T-cell (primary cell): Measurements from ENCODE around the gene HHAT. TPM values are rescaled to one million over a fixed set of nuclear protein-coding genes. Genes with fewer than 3 reads are reported as not detected.
A peak's percentile ranks its signal among the peaks of the same experiment; 100 is the strongest.

ENCODE experiments used
- ATAC-seq, 4 experiments: fragments of 200-7000 bp in 3 of 4; fragments of 150-1000 bp in 1 of 4; cut with Tn5 transposase; replicated peaks in 1 of 4; 1 replicate in 3 of 4; 2 replicates in 1 of 4; pipeline ENCODE4 v1.10.0; 2021; ENCODE audit warnings: moderate library complexity in 3 of 4, mild to moderate bottlenecking in 2 of 4, moderate number of reproducible peaks in 1 of 4
- CTCF ChIA-PET, 2 donors: fragments of 300-600 bp; sonication (Branson Sonifier 250); formaldehyde crosslinking; loops; one replicate each; lab custom pipeline; 2022; ENCODE audit warnings: antibody characterized with exemption in 2 of 2; lab: Charles Lee
- POLR2A ChIA-PET, 2 donors: fragments of 300-600 bp; sonication (Branson Sonifier 250); formaldehyde crosslinking; loops; one replicate each; lab custom pipeline; 2022; ENCODE audit warnings: antibody characterized with exemption in 2 of 2; lab: Charles Lee
- DNase-seq, 35 experiments: peaks; one replicate each; pipeline versions ENCODE4 v3.0.0 to v3.0.0-alpha.2; 2013 to 2023
- H3K27ac ChIP-seq: one replicate; pipeline ENCODE4 v1.5.1; 2013; ENCODE audit warnings: low read length
- H3K27me3 ChIP-seq, 2 experiments: replicated peaks in 1 of 2; 1 replicate in 1 of 2; 2 replicates in 1 of 2; pipeline versions ENCODE4 v1.6.1 to v1.7.0; 2013; ENCODE audit warnings: low read length in 1 of 2, mixed read lengths in 1 of 2; ENCODE audit not compliant: control insufficient read depth in 2 of 2, insufficient read depth in 2 of 2; ENCODE audit errors: extremely low read depth in 1 of 2
- H3K36me3 ChIP-seq, 2 donors: 1 replicate in 1 of 2; 2 replicates in 1 of 2; pipeline versions ENCODE4 v1.6.1 to v1.7.0; 2013; ENCODE audit warnings: low read length in 1 of 2; ENCODE audit not compliant: control insufficient read depth in 2 of 2, insufficient read depth in 1 of 2; ENCODE audit errors: extremely low read depth in 1 of 2
- H3K4me1 ChIP-seq, 2 experiments: 1 replicate in 1 of 2; 2 replicates in 1 of 2; pipeline versions ENCODE4 v1.6.1 to v1.7.0; 2013; ENCODE audit warnings: low read length in 2 of 2, mixed read lengths in 1 of 2; ENCODE audit not compliant: insufficient read depth in 2 of 2, control insufficient read depth in 1 of 2; ENCODE audit errors: extremely low read depth in 1 of 2
- H3K4me3 ChIP-seq, 2 donors: 1 replicate in 1 of 2; 2 replicates in 1 of 2; pipeline versions ENCODE4 v1.5.1 to v1.7.0; 2013; ENCODE audit warnings: mild to moderate bottlenecking in 2 of 2, low read length in 1 of 2, moderate library complexity in 1 of 2; ENCODE audit not compliant: control insufficient read depth in 1 of 2; ENCODE audit errors: extremely low read depth in 1 of 2
- H3K9me3 ChIP-seq: 2 replicates; pipeline ENCODE4 v1.7.0; 2013
- H3K27ac Mint-ChIP-seq, 2 donors: one replicate each; pipeline ENCODE4 v1.8.0; 2020 to 2021; ENCODE audit warnings: mild to moderate bottlenecking in 2 of 2, mixed read lengths in 2 of 2
- H3K27me3 Mint-ChIP-seq, 2 donors: one replicate each; pipeline ENCODE4 v1.8.0; 2021 to 2022; ENCODE audit warnings: mixed read lengths in 2 of 2
- H3K36me3 Mint-ChIP-seq: one replicate; pipeline ENCODE4 v1.8.0; 2021; ENCODE audit warnings: mixed read lengths
- H3K4me1 Mint-ChIP-seq, 3 donors: one replicate each; pipeline ENCODE4 v1.8.0; 2020 to 2022; ENCODE audit warnings: mixed read lengths in 3 of 3, mild to moderate bottlenecking in 1 of 3
- H3K4me3 Mint-ChIP-seq, 3 donors: one replicate each; pipeline ENCODE4 v1.8.0; 2020 to 2022; ENCODE audit warnings: mild to moderate bottlenecking in 3 of 3, mixed read lengths in 3 of 3, moderate library complexity in 3 of 3
- H3K9me3 Mint-ChIP-seq, 3 donors: one replicate each; pipeline ENCODE4 v1.8.0; 2020 to 2022; ENCODE audit warnings: mixed read lengths in 3 of 3
- WGBS: methylation state at CpG from one replicate; pipeline ENCODE4 v1.1.5; 2013; ENCODE audit warnings: missing lambda C conversion rate; ENCODE audit not compliant: insufficient coverage; 5-methylcytosine and 5-hydroxymethylcytosine counted together
- total RNA-seq, 35 experiments: library from RNA in 6 of 35; stranded (reverse) in 6 of 35; fragments of 120-200 nt in 1 of 35; gene quantifications; one replicate each; pipeline versions ENCODE4 v1.2.1 to v1.2.4 and lab custom pipeline; 2013 to 2026

HHAT gene
- total RNA-seq, 5 donors from 2014 or later (not counting 1 experiment from before 2014, with no cell fraction given): 2.2 to 7.9 (median 4.1) TPM

DNA sequence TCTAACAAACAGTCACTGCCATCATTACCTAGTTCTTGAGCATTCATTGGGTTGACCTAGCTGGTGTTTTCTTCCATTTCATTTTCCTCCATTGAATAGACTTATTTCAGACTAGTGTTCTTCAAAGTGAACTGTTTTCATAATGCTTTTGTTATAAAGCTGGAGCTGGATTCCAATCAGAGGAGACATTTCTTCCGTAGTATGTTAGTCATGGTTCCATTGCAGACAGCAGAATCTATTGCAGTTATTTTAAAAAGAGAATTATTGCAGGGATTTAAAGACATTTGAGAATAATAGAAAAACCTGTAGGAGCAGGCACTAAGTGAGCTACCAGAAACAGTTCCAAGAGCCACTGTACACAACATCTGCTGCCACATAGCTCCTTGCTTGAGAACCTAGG, 50.0 kb downstream of the HHAT start:
- ATAC-seq (no peak), DNase-seq (no peak)
- no peaks in the 10 kb centered on the region for H3K27me3 Mint-ChIP-seq
- no peak overlapping the region for H3K27ac Mint-ChIP-seq
- Histone ChIP-seq H3K27ac (no peak overlapping the region), H3K4me3 (no peak overlapping the region), H3K4me1 (peaks cover 0 to 4% of the 10 kb centered on the region in 2 experiments), H3K9me3 (no peaks in the 10 kb centered on the region), H3K27me3 (no peaks in the 10 kb centered on the region), H3K36me3 (no peaks in the 10 kb centered on the region)
- ChIA-PET CTCF (interaction anchor here in 1 of 2 donors (1.4 kb wide), 1 partner anchor 21 kb away, joined by 3 read pairs; no protein-coding TSS in a partner anchor), POLR2A (no interaction called here)
- H3K4me1 Mint-ChIP-seq: peaks cover 11 to 16% (median 14%) of the 10 kb centered on the region in 3 donors
- no peak overlapping the region for H3K4me3 Mint-ChIP-seq
- 100% methylated on average over 1 of the region's 1 CpG for WGBS
- no peaks in the 10 kb centered on the region for H3K9me3 Mint-ChIP-seq
- no peaks in the 10 kb centered on the region for H3K36me3 Mint-ChIP-seq

DNA sequence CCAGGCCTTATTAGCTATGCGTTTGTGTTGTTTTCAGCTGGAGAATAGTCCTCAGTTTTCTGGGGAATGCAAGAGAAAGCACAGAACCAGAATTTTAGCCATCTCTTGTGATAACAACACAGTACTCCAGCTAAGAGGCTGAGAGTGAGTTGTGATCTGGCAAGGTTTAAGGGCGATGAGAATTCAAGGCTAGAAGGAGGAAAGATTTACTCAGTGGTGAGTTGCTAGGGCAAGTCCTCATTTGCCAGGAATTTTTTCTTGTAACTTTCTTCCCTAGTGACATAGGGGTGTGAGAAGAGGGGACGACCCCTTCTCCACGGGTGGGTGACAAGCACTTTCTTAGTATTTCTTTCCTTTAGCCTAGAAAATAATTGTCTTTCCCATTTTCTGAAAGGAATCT, 53.2 kb downstream of the HHAT start:
- POLR2A ChIA-PET: interaction anchor here in 1 of 2 donors (0.5 kb wide), 1 partner anchor 567 kb away, joined by 4 read pairs; no protein-coding TSS in a partner anchor

DNA sequence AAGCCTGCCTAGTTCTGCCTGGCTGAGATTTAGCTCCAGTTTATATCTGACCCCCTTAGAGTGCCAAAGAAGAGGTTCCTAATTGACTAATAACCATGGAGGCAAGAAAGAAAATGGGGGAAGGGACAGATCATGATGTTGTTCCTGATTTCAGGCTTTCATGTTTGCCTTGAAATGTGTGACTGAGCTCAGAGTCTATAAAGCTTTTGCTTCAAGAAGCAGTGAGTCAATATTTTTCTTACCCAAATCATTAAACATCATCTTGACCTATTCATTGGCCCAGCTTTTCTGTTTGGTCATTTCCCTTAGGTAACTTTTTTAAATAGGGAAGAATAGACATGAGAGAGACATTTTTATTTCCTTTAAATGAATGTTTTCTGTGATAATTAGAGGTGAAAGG, 55.9 kb downstream of the HHAT start:
- Mint-ChIP-seq H3K4me1 (no peaks in the 10 kb centered on the region), H3K4me3 (no peak overlapping the region), H3K36me3 (peaks cover 13% of the 10 kb centered on the region), H3K9me3 (no peaks in the 10 kb centered on the region), H3K27me3 (no peaks in the 10 kb centered on the region), H3K27ac (no peak overlapping the region)
- CTCF ChIA-PET: interaction anchor here in 1 of 2 donors (0.6 to 0.7 kb wide), 2 partner anchors 24 to 643 kb away, joined by 3 to 4 read pairs; no protein-coding TSS in a partner anchor
- H3K4me1 ChIP-seq: no peaks in the 10 kb centered on the region
- no peaks in the 10 kb centered on the region for H3K27me3 ChIP-seq
- POLR2A ChIA-PET: interaction anchor here (0.6 to 0.7 kb wide), 2 partner anchors 10 to 22 kb away, joined by 3 to 11 read pairs; no protein-coding TSS in a partner anchor
- DNase-seq (no peak), ATAC-seq (no peak)
- no peak overlapping the region for H3K27ac ChIP-seq
- no peak overlapping the region for H3K4me3 ChIP-seq
- H3K36me3 ChIP-seq: no peaks in the 10 kb centered on the region
- H3K9me3 ChIP-seq: no peaks in the 10 kb centered on the region

More for the DNA sequence above, 53.2 kb downstream of the HHAT start:
- no peak overlapping the region for H3K27ac ChIP-seq
- H3K9me3 Mint-ChIP-seq: no peaks in the 10 kb centered on the region
- no peaks in the 10 kb centered on the region for H3K9me3 ChIP-seq
- ATAC-seq (no peak), DNase-seq (no peak)
- no peak overlapping the region for H3K27ac Mint-ChIP-seq
- peaks cover 2% of the 10 kb centered on the region for H3K36me3 Mint-ChIP-seq
- H3K4me1 Mint-ChIP-seq: no peaks in the 10 kb centered on the region
- H3K27me3 ChIP-seq: no peaks in the 10 kb centered on the region
- H3K27me3 Mint-ChIP-seq: no peaks in the 10 kb centered on the region
- CTCF ChIA-PET: interaction anchor here in 1 of 2 donors (0.8 kb wide), 1 partner anchor 22 kb away, joined by 5 read pairs; no protein-coding TSS in a partner anchor
- H3K4me3 ChIP-seq: no peak overlapping the region
- H3K4me1 ChIP-seq: no peaks in the 10 kb centered on the region
- H3K36me3 ChIP-seq: no peaks in the 10 kb centered on the region
- no peak overlapping the region for H3K4me3 Mint-ChIP-seq
- no CpG with 5 or more reads among the region's 4 CpGs for WGBS

DNA sequence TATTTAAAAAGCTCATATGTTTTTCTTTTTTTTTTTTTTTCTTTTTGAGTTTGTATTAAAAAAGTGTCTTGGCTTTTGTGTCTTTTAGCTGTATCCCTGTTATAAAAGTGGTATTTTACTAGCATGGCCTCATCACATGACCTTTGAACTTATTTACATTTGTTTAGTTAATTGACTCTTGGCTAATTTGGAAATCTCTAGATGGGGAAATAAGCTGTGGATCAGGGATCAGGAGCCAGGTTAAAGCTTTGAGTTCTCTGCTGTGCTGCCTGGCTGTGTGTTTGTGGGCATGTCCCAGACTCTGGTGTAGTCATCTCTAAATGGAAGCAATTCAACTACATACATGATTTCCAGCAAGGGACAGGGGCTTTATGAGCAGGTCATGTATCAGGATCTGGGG, 56.5 kb downstream of the HHAT start:
- Histone ChIP-seq H3K36me3 (no peaks in the 10 kb centered on the region), H3K27me3 (no peaks in the 10 kb centered on the region), H3K4me1 (no peaks in the 10 kb centered on the region), H3K9me3 (no peaks in the 10 kb centered on the region), H3K27ac (no peak overlapping the region), H3K4me3 (no peak overlapping the region)
- POLR2A ChIA-PET: interaction anchor here in 1 of 2 donors (0.7 kb wide), 1 partner anchor 9 kb away, joined by 11 read pairs; no protein-coding TSS in a partner anchor
- CTCF ChIA-PET: interaction anchor here in 1 of 2 donors (0.6 to 0.7 kb wide), 2 partner anchors 24 to 644 kb away, joined by 3 to 4 read pairs; no protein-coding TSS in a partner anchor
- H3K4me3 Mint-ChIP-seq: no peak overlapping the region
- H3K9me3 Mint-ChIP-seq: no peaks in the 10 kb centered on the region
- DNase-seq (no peak), ATAC-seq (no peak)
- H3K36me3 Mint-ChIP-seq: peaks cover 13% of the 10 kb centered on the region
- no peaks in the 10 kb centered on the region for H3K27me3 Mint-ChIP-seq
- H3K27ac Mint-ChIP-seq: no peak overlapping the region
- no peaks in the 10 kb centered on the region for H3K4me1 Mint-ChIP-seq

DNA sequence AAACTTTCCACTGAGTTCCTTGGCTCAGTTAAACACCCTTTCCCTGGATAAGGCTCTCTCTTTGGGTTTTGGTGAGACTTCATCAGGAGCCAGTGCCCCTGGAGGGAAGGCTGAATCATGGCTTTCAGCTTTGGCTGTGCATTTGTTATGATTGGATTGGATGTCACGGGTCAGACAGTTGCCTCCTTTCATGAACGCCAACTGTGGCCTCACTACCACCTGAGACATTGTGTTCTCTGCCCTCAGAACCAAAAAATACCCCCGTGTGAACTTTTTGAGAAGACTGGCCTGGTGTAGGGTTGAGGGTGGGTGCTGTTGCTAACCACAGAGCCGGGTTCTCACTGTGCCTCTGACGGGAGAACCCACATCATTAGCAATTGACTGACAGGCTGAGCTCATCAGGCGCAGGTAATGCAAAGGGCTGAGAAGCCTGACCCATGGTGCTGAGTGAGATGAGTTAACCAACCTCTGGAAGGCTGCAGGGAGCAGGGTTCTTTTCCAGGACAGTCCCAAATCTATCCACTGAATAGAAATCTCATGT, 65.6 kb downstream of the HHAT start:
- H3K9me3 Mint-ChIP-seq: peaks cover 0 to 4% (median 2%) of the 10 kb centered on the region in 3 donors
- Histone ChIP-seq H3K27me3 (no peaks in the 10 kb centered on the region), H3K9me3 (no peaks in the 10 kb centered on the region), H3K36me3 (no peaks in the 10 kb centered on the region), H3K27ac (no peak overlapping the region), H3K4me1 (peaks cover 0 to 6% of the 10 kb centered on the region in 2 experiments), H3K4me3 (no peak overlapping the region)
- H3K27me3 Mint-ChIP-seq: no peaks in the 10 kb centered on the region
- no peak overlapping the region for H3K27ac Mint-ChIP-seq
- ATAC-seq: peak in 1 of 4 experiments; percentile 28
- ChIA-PET POLR2A (interaction anchor here (0.5 to 1.0 kb wide), 3 partner anchors 9 to 1129 kb away, joined by 3 to 11 read pairs (median 3); no protein-coding TSS in a partner anchor), CTCF (interaction anchor here (0.5 to 1.2 kb wide), 3 partner anchors 30 to 72 kb away, joined by 3 read pairs; no protein-coding TSS in a partner anchor)
- DNase-seq: peak in 6 of 35 experiments; percentile 3 to 28 (median 6)
- peaks cover 3 to 22% (median 3%) of the 10 kb centered on the region in 3 donors for H3K4me1 Mint-ChIP-seq
- H3K36me3 Mint-ChIP-seq: peaks cover 3% of the 10 kb centered on the region
- no peak overlapping the region for H3K4me3 Mint-ChIP-seq
- 0% methylated on average over 2 of the region's 6 CpGs for WGBS

DNA sequence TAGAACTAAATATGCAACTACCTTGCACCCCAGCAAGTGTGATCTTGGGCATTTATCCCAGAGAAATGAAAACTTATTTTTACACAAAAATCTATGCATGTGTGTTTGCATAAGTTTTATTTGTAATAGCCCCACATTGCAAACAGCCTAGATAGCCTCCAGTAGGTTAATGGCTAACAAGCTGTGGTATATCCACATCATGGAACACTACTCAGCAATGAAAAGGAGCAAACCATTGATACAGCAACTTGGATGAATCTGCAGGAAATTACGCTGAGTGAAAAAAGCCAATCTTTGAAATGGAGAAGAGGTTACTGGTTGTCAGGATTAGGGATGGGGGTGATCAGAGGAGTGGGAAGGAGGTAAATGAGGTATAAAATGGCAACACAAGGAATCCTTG, 67.8 kb downstream of the HHAT start:
- Mint-ChIP-seq H3K27me3 (no peaks in the 10 kb centered on the region), H3K36me3 (no peaks in the 10 kb centered on the region), H3K4me1 (peaks cover 16 to 35% (median 17%) of the 10 kb centered on the region in 3 donors), H3K4me3 (no peak overlapping the region), H3K9me3 (peaks cover 0 to 4% (median 2%) of the 10 kb centered on the region in 3 donors), H3K27ac (no peak overlapping the region)
- no peak overlapping the region for H3K4me3 ChIP-seq
- 100% methylated on average over 1 of the region's 1 CpG for WGBS
- ChIA-PET CTCF (no interaction called here), POLR2A (no interaction called here)
- H3K4me1 ChIP-seq: peaks cover 0 to 12% of the 10 kb centered on the region in 2 experiments
- H3K36me3 ChIP-seq: no peaks in the 10 kb centered on the region
- no peak for DNase-seq
- no peak overlapping the region for H3K27ac ChIP-seq
- ATAC-seq: no peak
- H3K9me3 ChIP-seq: no peaks in the 10 kb centered on the region
- no peaks in the 10 kb centered on the region for H3K27me3 ChIP-seq
